Astrocyte (in vitro differentiated cells and primary cell): ENCODE data around the gene TCF7L2. TPM values are rescaled to one million over a fixed set of nuclear protein-coding genes. Genes with fewer than 3 reads are reported as not detected.

Source experiments
- DNase-seq: peaks from one replicate; pipeline ENCODE4 v3.0.0-alpha.2; 2010; ENCODE audit warnings: low read depth
- FAIRE-seq: peaks from 2 replicates; lab custom pipeline; 2011; peaks lifted over from hg19 to GRCh38; lab: Jason Lieb, UNC
- H2AFZ ChIP-seq: 2 replicates; pipeline ENCODE4 v1.6.0; 2012; ENCODE audit warnings: low read depth, low read length, inconsistent platforms
- H3K27ac ChIP-seq: 2 replicates; pipeline ENCODE4 v1.5.1; 2011; ENCODE audit warnings: low read depth, low read length, inconsistent platforms
- H3K27me3 ChIP-seq: 2 replicates; pipeline ENCODE4 v1.6.0; 2011; ENCODE audit warnings: low read length, inconsistent platforms; ENCODE audit not compliant: insufficient read depth
- H3K36me3 ChIP-seq: 2 replicates; pipeline ENCODE4 v1.5.1; 2011; ENCODE audit warnings: low read length, inconsistent platforms; ENCODE audit not compliant: insufficient read depth
- H3K4me1 ChIP-seq: 2 replicates; pipeline ENCODE4 v1.5.1; 2011; ENCODE audit warnings: low read length, inconsistent platforms; ENCODE audit not compliant: insufficient read depth
- H3K4me2 ChIP-seq: 2 replicates; pipeline ENCODE4 v1.6.0; 2012; ENCODE audit warnings: low read length, inconsistent platforms
- H3K4me3 ChIP-seq: 2 replicates; pipeline ENCODE4 v1.5.1; 2011; ENCODE audit warnings: low read depth, mild to moderate bottlenecking, low read length, inconsistent platforms; ENCODE audit not compliant: insufficient read depth
- H3K79me2 ChIP-seq: 2 replicates; pipeline ENCODE4 v1.6.0; 2012; ENCODE audit warnings: mild to moderate bottlenecking, low read length, inconsistent platforms; ENCODE audit not compliant: insufficient read depth
- H3K9ac ChIP-seq: 2 replicates; pipeline ENCODE4 v1.6.0; 2012; ENCODE audit warnings: mild to moderate bottlenecking, low read length, inconsistent platforms
- H3K9me3 ChIP-seq: 2 replicates; pipeline ENCODE4 v1.5.1; 2012; ENCODE audit warnings: low read depth, mild to moderate bottlenecking, low read length, inconsistent platforms; ENCODE audit not compliant: insufficient read depth
- H4K20me1 ChIP-seq: 2 replicates; pipeline ENCODE4 v1.6.0; 2012; ENCODE audit warnings: low read length, inconsistent platforms; ENCODE audit not compliant: insufficient read depth
- H3K27ac Mint-ChIP-seq: one replicate; pipeline ENCODE4 v1.8.0; 2021; ENCODE audit warnings: mild to moderate bottlenecking, mixed read lengths; ENCODE audit not compliant: unreplicated experiment
- H3K27me3 Mint-ChIP-seq: one replicate; pipeline ENCODE4 v1.8.0; 2021; ENCODE audit warnings: low read depth, mixed read lengths; ENCODE audit not compliant: unreplicated experiment
- H3K36me3 Mint-ChIP-seq: one replicate; pipeline ENCODE4 v1.8.0; 2021; ENCODE audit warnings: low read depth, mixed read lengths; ENCODE audit not compliant: unreplicated experiment
- H3K4me1 Mint-ChIP-seq: one replicate; pipeline ENCODE4 v1.8.0; 2021; ENCODE audit warnings: low read depth, mixed read lengths; ENCODE audit not compliant: unreplicated experiment
- H3K4me3 Mint-ChIP-seq: one replicate; pipeline ENCODE4 v1.8.0; 2021; ENCODE audit warnings: mild to moderate bottlenecking, moderate library complexity, mixed read lengths; ENCODE audit not compliant: unreplicated experiment
- H3K9me3 Mint-ChIP-seq: one replicate; pipeline ENCODE4 v1.8.0; 2021; ENCODE audit warnings: mild to moderate bottlenecking, mixed read lengths; ENCODE audit not compliant: unreplicated experiment
- CTCF ChIP-seq: IDR thresholded peaks from 2 replicates; pipeline ENCODE4 v1.5.1; 2011; ENCODE audit warnings: low read depth, mild to moderate bottlenecking, inconsistent platforms, low read length, moderate library complexity; ENCODE audit not compliant: insufficient read depth
- EZH2 ChIP-seq: IDR thresholded peaks from 2 replicates; pipeline ENCODE4 v1.6.1; 2012; ENCODE audit warnings: mild to moderate bottlenecking, low read length, inconsistent platforms; ENCODE audit not compliant: insufficient read depth
- total RNA-seq: library from RNA; stranded (reverse); gene quantifications from 2 replicates; pipeline ENCODE4 v1.2.1, GENCODE V29; 2021

TCF7L2 gene
- total RNA-seq, 1 donor from 2014 or later, result 52.4 TPM

- Mint-ChIP-seq H3K36me3 (peaks cover 17% of the 10 kb centered on the region), H3K4me1 (peaks cover 61% of the 10 kb centered on the region), H3K9me3 (peaks cover 3% of the 10 kb centered on the region), H3K4me3 (no peak overlapping the region), H3K27me3 (no peaks in the 10 kb centered on the region), H3K27ac (no peak overlapping the region)
- H3K4me3 ChIP-seq, result no peak overlapping the region
- peaks cover 36% of the 10 kb centered on the region for H3K79me2 ChIP-seq
- H3K4me1 ChIP-seq, result peaks cover 10% of the 10 kb centered on the region
- no peak overlapping the region for H3K9ac ChIP-seq
- DNase-seq (no peak), FAIRE-seq (no peak)
- peaks cover 15% of the 10 kb centered on the region for H4K20me1 ChIP-seq
- no peak overlapping the region for H2AFZ ChIP-seq
- H3K27ac ChIP-seq, result no peak overlapping the region
- no peaks in the 10 kb centered on the region for H3K36me3 ChIP-seq
- H3K27me3 ChIP-seq, result no peaks in the 10 kb centered on the region
- no peaks in the 10 kb centered on the region for H3K9me3 ChIP-seq
- H3K4me2 ChIP-seq, result no peak overlapping the region
- TF ChIP-seq CTCF (no peak), EZH2 (no peak)
These were observed 116.7 kb downstream of the TCF7L2 start for GRCh38 chr10:113066561-113067312.

DNA sequence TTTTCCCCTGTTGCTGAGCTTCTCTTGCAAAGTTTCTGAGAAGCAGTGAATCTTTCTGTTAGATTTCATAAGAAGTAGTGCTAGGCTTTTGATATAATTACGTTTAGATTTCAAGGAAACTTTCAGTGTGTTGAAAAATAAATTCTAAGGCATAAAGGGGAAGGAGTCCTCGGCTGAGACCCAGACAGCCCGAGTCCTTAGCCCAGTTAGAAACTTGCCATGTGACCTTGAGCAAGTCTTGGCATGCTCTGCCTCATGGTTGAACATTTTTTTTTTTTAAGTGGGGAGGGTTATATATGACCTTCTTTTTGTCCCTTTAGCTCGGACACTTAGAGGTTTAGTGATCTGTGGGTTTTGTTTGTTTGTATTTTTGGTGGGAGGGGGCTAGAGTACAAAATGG is 117.5 kb downstream of the TCF7L2 start:
- Histone ChIP-seq H3K27me3 (no peaks in the 10 kb centered on the region), H3K4me2 (no peak overlapping the region), H3K9me3 (no peaks in the 10 kb centered on the region), H3K4me1 (peaks cover 12% of the 10 kb centered on the region), H4K20me1 (peaks cover 15% of the 10 kb centered on the region), H3K27ac (no peak overlapping the region), H3K79me2 (peaks cover 30% of the 10 kb centered on the region), H3K36me3 (no peaks in the 10 kb centered on the region), H3K4me3 (no peak overlapping the region), H3K9ac (no peak overlapping the region), H2AFZ (no peak overlapping the region)
- no peak for DNase-seq
- FAIRE-seq, result no peak
- peaks cover 17% of the 10 kb centered on the region for H3K36me3 Mint-ChIP-seq
- peak overlapping the region; percentile 58 for H3K27ac Mint-ChIP-seq
- TF ChIP-seq EZH2 (no peak), CTCF (no peak)
- no peaks in the 10 kb centered on the region for H3K27me3 Mint-ChIP-seq
- H3K4me1 Mint-ChIP-seq, result peaks cover 55% of the 10 kb centered on the region
- H3K9me3 Mint-ChIP-seq, result peaks cover 3% of the 10 kb centered on the region
- H3K4me3 Mint-ChIP-seq, result peak overlapping the region; percentile 37

DNA sequence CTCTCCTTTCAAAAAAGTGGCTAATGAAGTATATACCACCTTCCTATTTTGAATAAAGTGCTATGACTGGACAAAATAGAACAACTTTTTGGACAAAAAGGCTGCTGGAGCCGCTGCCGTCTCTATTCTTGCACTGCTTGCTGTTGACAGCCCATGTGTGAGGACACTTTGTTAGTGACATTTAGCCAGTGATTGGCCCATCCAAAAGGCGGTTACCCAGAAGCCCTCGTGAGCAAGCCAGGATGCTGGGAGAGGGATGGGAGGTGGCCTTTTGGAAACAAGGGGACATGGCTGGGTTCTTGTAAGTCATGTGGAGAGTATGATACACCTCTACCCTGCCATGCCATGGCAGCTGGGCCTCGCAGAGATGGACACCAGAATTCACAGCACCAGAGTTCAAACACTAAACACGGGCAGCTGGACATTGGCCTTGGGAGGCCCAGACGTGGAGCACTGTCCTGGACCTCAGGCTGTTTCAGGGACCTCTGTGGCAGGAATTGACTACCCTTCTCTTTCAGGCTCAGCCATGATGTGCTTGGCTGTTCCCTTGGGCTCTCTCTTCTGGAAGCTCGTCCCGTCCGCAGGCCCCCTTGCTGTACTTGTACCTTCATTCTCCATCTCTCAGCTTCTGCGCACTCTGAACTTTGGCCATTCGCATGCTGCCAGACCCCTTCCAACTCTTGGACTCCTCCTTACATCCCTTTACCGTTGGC is 118.3 kb downstream of the TCF7L2 start:
- H3K4me1 ChIP-seq, result peaks cover 20% of the 10 kb centered on the region
- no peak for DNase-seq
- no peak overlapping the region for H3K4me3 ChIP-seq
- H2AFZ ChIP-seq, result no peak overlapping the region
- H3K9ac ChIP-seq, result no peak overlapping the region
- no peaks in the 10 kb centered on the region for H3K27me3 ChIP-seq
- Mint-ChIP-seq H3K9me3 (peaks cover 3% of the 10 kb centered on the region), H3K27ac (no peak overlapping the region), H3K36me3 (peaks cover 17% of the 10 kb centered on the region), H3K4me1 (peaks cover 52% of the 10 kb centered on the region), H3K4me3 (no peak overlapping the region), H3K27me3 (no peaks in the 10 kb centered on the region)
- H3K79me2 ChIP-seq, result peaks cover 25% of the 10 kb centered on the region
- H3K27ac ChIP-seq, result no peak overlapping the region
- no peak overlapping the region for H3K4me2 ChIP-seq
- TF ChIP-seq CTCF (no peak), EZH2 (no peak)
- H3K9me3 ChIP-seq, result no peaks in the 10 kb centered on the region
- no peaks in the 10 kb centered on the region for H3K36me3 ChIP-seq
- H4K20me1 ChIP-seq, result peaks cover 15% of the 10 kb centered on the region
- FAIRE-seq, result no peak
